Neural cell (in vitro differentiated cells): Measurements from ENCODE around the gene CC2D2B. TPM values are rescaled to one million over a fixed set of nuclear protein-coding genes. Genes with fewer than 3 reads are reported as not detected.

Experiments used
- H2AFZ ChIP-seq: fragments of 200-600, 300-800 bp; sonication (generic), shearing (Covaris generic); 2 replicates; pipeline ENCODE4 v1.6.0; 2014; ENCODE audit warnings: low read depth, mild to moderate bottlenecking, antibody characterized with exemption, low read length, moderate library complexity
- H3F3A ChIP-seq: fragments of 200-600 bp; shearing (Covaris generic); 2 replicates; pipeline ENCODE4 v1.6.1; 2016; ENCODE audit warnings: mild to moderate bottlenecking, moderate library complexity, mixed read lengths, antibody characterized with exemption, low read length; ENCODE audit not compliant: insufficient read depth, poor library complexity, severe bottlenecking
- H3K27ac ChIP-seq: fragments of 200-600, 300-800 bp; sonication (generic), shearing (Covaris generic); 2 replicates; pipeline ENCODE4 v1.5.1; 2014; ENCODE audit warnings: mild to moderate bottlenecking, low read length, moderate library complexity
- H3K27me3 ChIP-seq: fragments of 300-800, 200-600 bp; sonication (generic), shearing (Covaris generic); 2 replicates; pipeline ENCODE4 v1.6.0; 2014; ENCODE audit warnings: mild to moderate bottlenecking, low read depth, low read length, moderate library complexity; ENCODE audit not compliant: insufficient read depth
- H3K36me3 ChIP-seq: fragments of 300-800, 200-600 bp; sonication (generic), shearing (Covaris generic); 2 replicates; pipeline ENCODE4 v1.5.1; 2014; ENCODE audit warnings: mild to moderate bottlenecking, antibody characterized with exemption, low read length, moderate library complexity; ENCODE audit not compliant: insufficient read depth
- H3K4me2 ChIP-seq: fragments of 300-800, 200-600 bp; sonication (generic), shearing (Covaris generic); 2 replicates; pipeline ENCODE4 v1.6.0; 2014; ENCODE audit warnings: mild to moderate bottlenecking, low read length
- H3K4me3 ChIP-seq: fragments of 300-800, 200-600 bp; sonication (generic), shearing (Covaris generic); 2 replicates; pipeline ENCODE4 v1.5.1; 2014; ENCODE audit warnings: mild to moderate bottlenecking, low read length, moderate library complexity
- H3K79me2 ChIP-seq: fragments of 200-600 bp; shearing (Covaris generic); replicated peaks from 2 replicates; pipeline ENCODE4 v1.6.0; 2014; ENCODE audit warnings: mild to moderate bottlenecking, low read length, moderate library complexity; ENCODE audit not compliant: insufficient read depth
- H3K9ac ChIP-seq: fragments of 300-800, 200-600 bp; sonication (generic), shearing (Covaris generic); 2 replicates; pipeline ENCODE4 v1.6.1; 2016; ENCODE audit warnings: mild to moderate bottlenecking, low read length, mixed read lengths
- H3K9me2 ChIP-seq: fragments of 200-600 bp; shearing (Covaris generic); 2 replicates; pipeline ENCODE4 v1.6.1; 2016; ENCODE audit warnings: mild to moderate bottlenecking, low read length, mixed read lengths; ENCODE audit not compliant: insufficient read depth
- H3K9me3 ChIP-seq: fragments of 200-600, 300-800 bp; sonication (generic), shearing (Covaris generic); 2 replicates; pipeline ENCODE4 v1.6.1; 2016; ENCODE audit warnings: mild to moderate bottlenecking, mixed run types, low read length, moderate library complexity, mixed read lengths
- H4K20me1 ChIP-seq: fragments of 200-600 bp; shearing (Covaris generic); 2 replicates; pipeline ENCODE4 v1.6.1; 2016; ENCODE audit warnings: mild to moderate bottlenecking, mixed run types; ENCODE audit not compliant: insufficient read depth
- CTCF ChIP-seq: fragments of 450-650 bp; IDR thresholded peaks from 2 replicates; pipeline ENCODE4 v1.5.1; 2014; ENCODE audit warnings: antibody characterized with exemption, mild to moderate bottlenecking, moderate library complexity; ENCODE audit not compliant: poor library complexity, severe bottlenecking
- EP300 ChIP-seq: fragments of 450-650 bp; conservative IDR thresholded peaks from 2 replicates; pipeline ENCODE4 v1.6.1; 2014; ENCODE audit warnings: antibody characterized with exemption, mild to moderate bottlenecking, moderate library complexity; ENCODE audit not compliant: poor library complexity, severe bottlenecking
- EZH2 ChIP-seq: fragments of 200-600, 300-800 bp; shearing (Covaris generic), sonication (generic); IDR thresholded peaks from 2 replicates; pipeline ENCODE4 v1.6.1; 2014; ENCODE audit warnings: antibody characterized with exemption, low read length, borderline replicate concordance, mild to moderate bottlenecking; ENCODE audit not compliant: insufficient read depth, poor library complexity, severe bottlenecking
- MXI1 ChIP-seq: fragments of 450-650 bp; conservative IDR thresholded peaks from 2 replicates; pipeline ENCODE4 v1.6.1; 2014; ENCODE audit warnings: antibody characterized with exemption, mild to moderate bottlenecking; ENCODE audit not compliant: poor library complexity, severe bottlenecking
- POLR2AphosphoS5 ChIP-seq: IDR thresholded peaks from 2 replicates; pipeline ENCODE4 v1.6.1; 2012
- RAD21 ChIP-seq: fragments of 450-650 bp; conservative IDR thresholded peaks from 2 replicates; pipeline ENCODE4 v1.6.1; 2014; ENCODE audit warnings: antibody characterized with exemption, mild to moderate bottlenecking, moderate library complexity
- REST ChIP-seq: IDR thresholded peaks from 2 replicates; pipeline ENCODE4 v1.6.1; 2012; ENCODE audit warnings: borderline replicate concordance
- SMC3 ChIP-seq: fragments of 450-650 bp; conservative IDR thresholded peaks from 2 replicates; pipeline ENCODE4 v1.6.1; 2014; ENCODE audit warnings: antibody characterized with exemption, mild to moderate bottlenecking, moderate library complexity; ENCODE audit not compliant: poor library complexity
- TAF1 ChIP-seq: IDR thresholded peaks from 2 replicates; pipeline ENCODE4 v1.6.1; 2012; ENCODE audit warnings: low read depth
- polyA plus RNA-seq: library from polyadenylated mRNA; depleted of rRNA; stranded (reverse); fragments of >200 nt; gene quantifications from 2 replicates; pipeline ENCODE4 v1.2.3, GENCODE V29; 2014

CC2D2B gene
- polyA plus RNA-seq, 1 donor from 2014 or later = 0.61 TPM

GRCh38 chr10:95866467-95866842 lies 41.3 kb upstream of the CC2D2B start:
- Histone ChIP-seq H3K9me2 (no peaks in the 10 kb centered on the region), H3K36me3 (no peaks in the 10 kb centered on the region), H3K9ac (no peak overlapping the region), H3K27me3 (no peaks in the 10 kb centered on the region), H3K4me2 (no peak overlapping the region), H3K4me3 (no peak overlapping the region), H4K20me1 (no peaks in the 10 kb centered on the region), H3F3A (no peaks in the 10 kb centered on the region), H3K27ac (no peak overlapping the region), H2AFZ (no peak overlapping the region), H3K9me3 (no peaks in the 10 kb centered on the region), H3K79me2 (no peaks in the 10 kb centered on the region)
- no peak for TF ChIP-seq SMC3
- TF ChIP-seq RAD21 = no peak
- no peak for TF ChIP-seq CTCF
- no peak for TF ChIP-seq EP300
- TF ChIP-seq POLR2AphosphoS5 = no peak
- no peak for TF ChIP-seq EZH2
- no peak for TF ChIP-seq TAF1
- TF ChIP-seq MXI1 = no peak
- no peak for TF ChIP-seq REST

GRCh38 chr10:95867866-95868265 lies 39.9 kb upstream of the CC2D2B start:
- Histone ChIP-seq H3K36me3 (no peaks in the 10 kb centered on the region), H3K27me3 (no peaks in the 10 kb centered on the region), H2AFZ (no peak overlapping the region), H3K79me2 (no peaks in the 10 kb centered on the region), H3K4me3 (no peak overlapping the region), H3K27ac (no peak overlapping the region), H3F3A (no peaks in the 10 kb centered on the region), H3K9ac (no peak overlapping the region), H3K9me2 (no peaks in the 10 kb centered on the region), H4K20me1 (no peaks in the 10 kb centered on the region), H3K4me2 (no peak overlapping the region), H3K9me3 (no peaks in the 10 kb centered on the region)
- TF ChIP-seq EZH2 (no peak), MXI1 (no peak), CTCF (no peak), RAD21 (no peak), POLR2AphosphoS5 (no peak), TAF1 (no peak), REST (no peak), SMC3 (no peak), EP300 (no peak)
